Measurements from ENCODE around the gene MRI1.

Gene MRI1

DNA sequence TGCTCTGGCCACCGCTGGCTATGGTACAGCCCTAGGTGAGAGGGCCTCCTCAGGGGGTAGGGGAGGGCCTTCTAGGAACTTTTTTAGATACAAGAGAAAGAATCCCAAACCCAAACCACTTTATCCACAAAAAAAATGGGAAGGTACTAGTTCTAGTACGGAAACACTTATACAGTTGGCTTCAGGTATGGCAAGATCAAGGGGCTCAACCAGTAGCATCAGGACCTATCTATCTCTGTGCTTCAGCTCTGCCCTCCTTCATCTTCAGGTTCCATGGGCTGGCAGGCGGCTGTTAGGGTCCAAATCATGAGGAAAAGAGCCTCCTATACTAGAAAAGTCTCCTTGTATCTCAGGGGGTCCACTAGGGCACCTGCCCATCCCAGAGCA, 1.8 kb downstream of the MRI1 start:
- peak overlapping the region; percentile 83 to 84 for H3K27ac ChIP-seq
- no peaks in the 10 kb centered on the region for H3K9me3 ChIP-seq
- TF ChIP-seq, protein P1, sequence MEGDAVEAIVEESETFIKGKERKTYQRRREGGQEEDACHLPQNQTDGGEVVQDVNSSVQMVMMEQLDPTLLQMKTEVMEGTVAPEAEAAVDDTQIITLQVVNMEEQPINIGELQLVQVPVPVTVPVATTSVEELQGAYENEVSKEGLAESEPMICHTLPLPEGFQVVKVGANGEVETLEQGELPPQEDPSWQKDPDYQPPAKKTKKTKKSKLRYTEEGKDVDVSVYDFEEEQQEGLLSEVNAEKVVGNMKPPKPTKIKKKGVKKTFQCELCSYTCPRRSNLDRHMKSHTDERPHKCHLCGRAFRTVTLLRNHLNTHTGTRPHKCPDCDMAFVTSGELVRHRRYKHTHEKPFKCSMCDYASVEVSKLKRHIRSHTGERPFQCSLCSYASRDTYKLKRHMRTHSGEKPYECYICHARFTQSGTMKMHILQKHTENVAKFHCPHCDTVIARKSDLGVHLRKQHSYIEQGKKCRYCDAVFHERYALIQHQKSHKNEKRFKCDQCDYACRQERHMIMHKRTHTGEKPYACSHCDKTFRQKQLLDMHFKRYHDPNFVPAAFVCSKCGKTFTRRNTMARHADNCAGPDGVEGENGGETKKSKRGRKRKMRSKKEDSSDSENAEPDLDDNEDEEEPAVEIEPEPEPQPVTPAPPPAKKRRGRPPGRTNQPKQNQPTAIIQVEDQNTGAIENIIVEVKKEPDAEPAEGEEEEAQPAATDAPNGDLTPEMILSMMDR (IDR thresholded peaks at IDR 0.05): no peak
- H3K36me3 ChIP-seq: peaks cover 38 to 62% (median 57%) of the 10 kb centered on the region in 3 donors
- no peak for DNase-seq
- H3K27me3 ChIP-seq: no peaks in the 10 kb centered on the region
- no peak overlapping the region for H3K4me3 ChIP-seq
- intact Hi-C loops (cut with DNase I; ENCODE audit: low total_unique reads): no loop called here
- peaks cover 0 to 23% (median 16%) of the 10 kb centered on the region in 4 donors for H3K4me1 ChIP-seq

DNA sequence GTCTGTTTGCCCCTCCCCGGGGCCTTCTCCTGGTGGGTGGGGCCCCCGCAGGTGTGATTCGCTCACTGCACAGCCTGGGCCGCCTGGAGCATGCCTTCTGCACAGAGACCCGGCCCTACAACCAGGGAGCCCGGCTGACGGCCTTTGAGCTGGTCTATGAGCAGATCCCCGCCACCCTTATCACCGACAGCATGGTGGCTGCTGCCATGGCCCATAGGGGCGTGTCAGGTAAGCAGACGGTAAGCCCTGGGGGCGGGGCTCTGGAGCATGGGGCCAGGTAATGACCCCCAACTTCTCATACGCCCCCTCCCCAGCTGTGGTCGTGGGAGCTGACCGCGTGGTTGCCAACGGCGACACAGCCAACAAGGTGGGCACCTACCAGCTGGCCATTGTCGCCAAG, 4.2 kb downstream of the MRI1 start:
- intact Hi-C loops (cut with DNase I; ENCODE audit: low total_unique reads): no loop called here
- no peak for DNase-seq

DNA sequence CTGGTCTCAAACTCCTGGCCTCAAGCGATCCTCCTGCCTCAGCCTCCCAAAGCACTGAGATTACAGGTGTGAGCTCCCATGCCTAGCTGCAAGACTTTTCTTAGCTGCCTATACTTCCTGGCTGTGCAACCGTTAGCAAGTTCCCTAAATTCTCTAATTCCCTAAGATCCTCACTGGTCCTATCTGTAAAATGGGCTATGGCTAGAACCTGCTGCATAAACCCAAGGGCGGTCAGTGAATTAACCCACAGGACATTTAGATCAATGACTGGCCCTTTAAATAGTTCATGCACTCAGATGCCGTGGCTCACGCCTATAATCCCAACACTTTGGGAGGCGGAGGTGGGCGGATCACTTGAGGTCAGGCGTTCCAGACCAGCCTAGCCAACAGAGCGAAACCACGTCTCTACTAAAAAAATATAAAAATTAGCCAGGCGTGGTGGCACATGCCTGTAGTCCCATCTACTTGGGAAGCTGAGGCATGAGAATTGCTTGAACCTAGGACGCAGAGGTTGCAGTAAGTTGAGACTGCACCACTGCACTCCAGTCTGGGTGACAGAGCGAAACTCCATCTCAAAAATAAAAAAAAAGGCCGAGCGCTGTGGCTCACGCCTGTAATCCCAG, 5.8 kb downstream of the MRI1 start:
- Histone ChIP-seq H3K4me1 (peaks cover 0 to 30% (median 25%) of the 10 kb centered on the region in 4 donors), H3K27me3 (no peaks in the 10 kb centered on the region), H3K36me3 (peaks cover 30 to 52% (median 44%) of the 10 kb centered on the region in 3 donors), H3K4me3 (no peak overlapping the region), H3K9me3 (no peaks in the 10 kb centered on the region), H3K27ac (no peak overlapping the region)
- DNase-seq: no peak
- TF ChIP-seq, protein P1 (IDR thresholded peaks at IDR 0.05): no peak
- intact Hi-C loops (cut with DNase I; ENCODE audit: low total_unique reads): no loop called here

More for the DNA sequence above, 4.2 kb downstream of the MRI1 start:
- Histone ChIP-seq H3K27ac (no peak overlapping the region), H3K27me3 (no peaks in the 10 kb centered on the region), H3K4me3 (no peak overlapping the region), H3K9me3 (no peaks in the 10 kb centered on the region), H3K36me3 (peaks cover 30 to 52% (median 44%) of the 10 kb centered on the region in 3 donors), H3K4me1 (peaks cover 0 to 28% (median 22%) of the 10 kb centered on the region in 4 donors)
- TF ChIP-seq, protein P1 (IDR thresholded peaks at IDR 0.05): no peak

DNA sequence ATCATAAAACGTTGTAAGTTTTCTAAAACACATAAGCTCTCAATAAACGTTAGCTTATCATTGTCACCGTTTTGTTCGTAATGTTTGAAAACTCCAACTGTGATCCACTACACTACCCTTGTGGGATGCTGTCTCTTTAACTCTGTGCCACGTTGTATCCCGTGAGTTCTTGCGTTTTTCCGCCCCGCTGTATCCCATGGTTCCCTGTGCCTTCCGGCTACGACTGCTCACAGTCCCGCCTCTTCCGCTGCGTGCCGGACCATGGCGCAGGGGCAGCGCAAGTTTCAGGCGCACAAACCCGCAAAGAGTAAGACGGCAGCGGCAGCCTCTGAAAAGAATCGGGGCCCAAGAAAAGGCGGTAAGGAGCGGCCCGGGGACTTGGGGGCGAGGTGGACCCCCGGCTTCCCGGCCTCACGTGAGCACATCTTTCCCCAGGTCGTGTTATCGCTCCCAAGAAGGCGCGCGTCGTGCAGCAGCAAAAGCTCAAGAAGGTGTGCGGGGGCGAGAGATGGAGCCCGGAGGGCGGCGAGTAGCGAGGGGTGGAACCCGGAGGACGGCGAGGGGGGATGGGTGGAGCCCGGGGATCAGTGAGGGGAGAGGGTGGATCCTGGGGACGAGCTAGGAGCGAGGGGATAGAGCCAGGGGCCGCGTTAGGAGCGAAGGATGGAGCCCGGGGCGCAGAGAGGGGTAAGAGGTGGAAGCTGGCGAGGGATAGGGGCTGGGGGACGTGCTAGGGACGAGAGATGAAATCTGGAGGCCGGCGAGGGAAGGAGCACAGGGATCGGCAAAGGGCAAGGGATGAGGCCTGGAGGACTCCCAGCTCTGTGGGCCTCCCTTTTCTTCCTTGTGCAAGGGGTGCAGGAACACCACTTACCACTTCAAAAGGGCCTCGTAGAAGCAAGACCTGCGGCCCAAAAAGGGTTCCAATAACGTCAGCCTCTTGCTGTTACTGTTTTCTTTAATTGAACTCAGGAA, 10.2 kb downstream of the MRI1 start, which contains the start of gene C19orf53:
C19orf53 (plus strand) TSS at position 240 of the 975 bp plus-strand sequence; CDS start at position 262, 22 bp downstream.
- Histone ChIP-seq H3K27ac (peak within 1 kb of the TSS; percentile 91 to 96), H3K9me3 (no peaks in the 10 kb centered on the region), H3K4me3 (peak within 1 kb of the TSS; percentile 91 to 99), H3K36me3 (peaks cover 37 to 65% (median 52%) of the 10 kb centered on the region in 3 donors), H3K4me1 (peaks cover 0 to 31% (median 28%) of the 10 kb centered on the region in 4 donors), H3K27me3 (no peaks in the 10 kb centered on the region)
- DNase-seq: peak; percentile 90 to 93
- TF ChIP-seq, protein P1 (IDR thresholded peaks at IDR 0.05): peak in 1 of 2 experiments; percentile 8
- intact Hi-C loops (cut with DNase I; ENCODE audit: low total_unique reads): no loop called here

DNA sequence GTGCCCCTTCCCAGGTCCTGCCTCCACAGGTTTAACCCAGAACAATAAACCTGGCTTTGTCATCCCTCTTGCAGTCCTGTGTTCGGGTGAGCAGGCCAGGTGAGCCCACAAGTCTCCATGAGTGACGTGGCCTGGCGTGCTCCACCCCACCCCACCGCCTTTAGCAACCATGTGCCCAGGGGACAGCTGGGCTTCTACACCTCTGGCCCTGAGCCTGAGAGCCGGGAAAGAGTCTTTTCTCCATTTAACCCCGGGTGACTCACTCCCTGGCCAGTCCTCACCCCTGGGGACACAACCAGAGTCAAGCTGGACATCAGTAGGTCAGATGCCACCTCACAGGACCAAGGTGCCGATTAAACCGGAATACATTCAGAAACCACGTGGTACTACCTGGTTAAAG, 14.1 kb downstream of the MRI1 start:
- Histone ChIP-seq H3K4me1 (peaks cover 5 to 42% (median 35%) of the 10 kb centered on the region in 4 donors), H3K4me3 (no peak overlapping the region), H3K9me3 (no peaks in the 10 kb centered on the region), H3K36me3 (peaks cover 17 to 40% (median 29%) of the 10 kb centered on the region in 3 donors), H3K27me3 (no peaks in the 10 kb centered on the region), H3K27ac (no peak overlapping the region)
- DNase-seq: no peak
- intact Hi-C loops (cut with DNase I; ENCODE audit: low total_unique reads): no loop called here
- TF ChIP-seq, protein P1 (IDR thresholded peaks at IDR 0.05): no peak

Measured in tibial artery (tissue), 4 donors.